ENCODE measurements around the gene KIAA0319L.

The KIAA0319L gene

DNA sequence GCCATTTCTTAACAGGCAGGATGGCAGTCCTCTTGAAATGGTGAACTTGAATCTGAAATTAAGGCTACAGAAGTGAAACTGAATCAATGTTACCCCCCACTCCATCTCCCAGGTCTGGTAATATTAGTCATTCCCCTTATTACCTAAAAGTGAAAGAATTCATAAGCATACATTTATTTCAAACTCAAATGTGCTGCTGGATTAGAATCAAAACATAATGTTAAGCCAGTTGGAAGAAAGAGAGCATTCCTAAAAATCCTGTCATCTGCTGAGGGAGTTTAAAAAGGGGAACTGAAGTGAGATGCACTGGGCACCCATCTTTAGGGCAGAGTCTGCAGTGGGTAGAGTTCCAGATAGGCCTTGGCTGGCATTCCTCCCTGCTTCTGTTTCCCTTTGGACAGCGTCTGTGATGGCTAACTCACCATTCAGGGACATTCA is 17.4 kb downstream of the KIAA0319L start:
- in situ Hi-C loops (cut with HindIII; ENCODE audit: low sequenced_read_pairs), result no loop called here

GRCh38 chr1:35539073-35539823 is 18.0 kb downstream of the KIAA0319L start:
- in situ Hi-C loops (cut with HindIII; ENCODE audit: low sequenced_read_pairs), result no loop called here

DNA sequence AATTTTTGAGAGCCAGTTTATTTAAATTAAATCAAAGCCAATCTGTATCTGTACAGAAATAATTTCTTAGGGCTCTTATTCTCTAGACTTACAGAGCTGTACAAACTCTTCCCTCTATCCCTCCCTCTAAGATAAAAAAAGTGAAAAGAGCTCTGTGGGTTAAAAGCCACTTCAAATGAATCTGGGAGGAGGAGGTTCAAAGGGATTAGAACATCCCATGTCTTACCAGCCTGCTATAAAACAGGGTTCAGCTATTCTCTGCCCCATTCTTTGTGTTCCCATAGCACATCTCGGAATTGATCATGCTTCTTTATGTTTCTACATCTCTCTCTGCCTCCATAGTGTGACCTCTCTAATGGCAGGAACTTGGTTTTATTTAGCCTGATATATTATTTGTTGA is 19.4 kb downstream of the KIAA0319L start:
- in situ Hi-C loops (cut with HindIII; ENCODE audit: low sequenced_read_pairs), result no loop called here

DNA sequence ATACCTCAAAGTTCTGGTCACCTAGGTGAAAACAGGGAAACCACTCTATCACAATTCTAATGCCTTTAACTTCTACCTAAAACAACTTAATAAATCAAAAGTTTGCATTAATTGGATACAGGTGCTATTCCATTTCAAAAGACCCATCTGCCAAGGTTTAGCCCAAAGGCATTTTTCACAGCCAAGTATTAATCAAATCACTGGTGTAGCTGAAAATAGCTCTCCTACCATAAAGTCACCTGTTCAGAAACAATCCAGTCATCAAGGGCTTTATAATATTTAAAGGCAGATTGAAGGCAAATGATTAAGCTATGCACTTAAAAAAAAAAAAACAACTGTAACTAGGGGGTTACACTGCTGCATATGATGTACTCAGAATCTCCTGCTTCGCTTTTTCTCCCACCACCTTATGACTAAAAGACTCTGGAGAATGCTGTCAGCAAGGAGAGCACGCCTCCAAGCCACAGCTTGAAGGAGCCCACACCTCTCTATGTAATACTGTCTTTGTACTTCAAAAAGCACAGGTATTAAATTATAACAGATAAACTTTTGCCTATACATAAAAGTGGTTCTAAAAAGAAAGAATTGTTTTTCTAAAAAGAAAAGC is 20.5 kb downstream of the KIAA0319L start:
- in situ Hi-C loops (cut with HindIII; ENCODE audit: low sequenced_read_pairs), result no loop called here

GRCh38 chr1:35535243-35535642 is 22.0 kb downstream of the KIAA0319L start:
- in situ Hi-C loops (cut with HindIII; ENCODE audit: low sequenced_read_pairs), result no loop called here

- in situ Hi-C loops (cut with HindIII; ENCODE audit: low sequenced_read_pairs), result no loop called here
Observed at GRCh38 chr1:35533586-35533985, 23.6 kb downstream of the KIAA0319L start.

DNA sequence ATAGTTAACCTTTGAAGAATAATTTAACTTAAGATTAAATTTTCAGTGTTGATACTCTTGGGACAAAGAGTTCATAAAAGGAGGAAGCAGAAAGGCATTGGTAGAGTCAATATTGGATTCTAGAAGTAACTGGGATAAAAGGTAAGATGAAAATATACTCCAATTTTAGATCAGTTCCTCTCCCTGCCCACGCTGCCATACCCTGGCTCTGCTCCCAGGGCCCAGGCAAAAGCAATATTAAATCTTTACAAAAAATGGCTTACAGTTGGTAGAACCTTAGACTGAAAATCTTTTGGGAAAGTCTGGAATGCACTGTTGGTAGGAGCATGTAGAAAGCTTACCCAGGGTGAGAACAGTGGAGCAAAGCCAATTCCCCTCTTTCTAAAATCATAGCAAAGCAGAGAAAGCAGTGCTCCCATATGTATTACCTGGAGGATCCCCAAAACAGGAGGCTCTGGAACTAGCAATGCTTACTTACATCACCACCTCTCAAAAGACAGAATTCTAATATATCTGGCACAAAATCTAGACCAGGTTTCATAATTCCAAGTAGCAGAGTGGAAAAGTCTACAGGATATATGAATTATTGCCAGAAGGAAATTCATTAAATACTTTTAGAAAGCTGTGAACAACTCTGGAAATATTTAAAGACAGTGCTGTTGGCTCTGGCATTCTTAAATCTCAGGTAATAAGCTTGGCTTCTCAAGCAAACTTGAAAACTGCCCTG is 24.5 kb downstream of the KIAA0319L start:
- in situ Hi-C loops (cut with HindIII; ENCODE audit: low sequenced_read_pairs), result no loop called here

GRCh38 chr1:35531368-35531767 is 25.8 kb downstream of the KIAA0319L start:
- in situ Hi-C loops (cut with HindIII; ENCODE audit: low sequenced_read_pairs), result no loop called here

- in situ Hi-C loops (cut with HindIII; ENCODE audit: low sequenced_read_pairs), result no loop called here
Observed at GRCh38 chr1:35530946-35531345, 26.3 kb downstream of the KIAA0319L start.

- in situ Hi-C loops (cut with HindIII; ENCODE audit: low sequenced_read_pairs), result no loop called here
Observed at GRCh38 chr1:35530168-35530567, 27.0 kb downstream of the KIAA0319L start.

DNA sequence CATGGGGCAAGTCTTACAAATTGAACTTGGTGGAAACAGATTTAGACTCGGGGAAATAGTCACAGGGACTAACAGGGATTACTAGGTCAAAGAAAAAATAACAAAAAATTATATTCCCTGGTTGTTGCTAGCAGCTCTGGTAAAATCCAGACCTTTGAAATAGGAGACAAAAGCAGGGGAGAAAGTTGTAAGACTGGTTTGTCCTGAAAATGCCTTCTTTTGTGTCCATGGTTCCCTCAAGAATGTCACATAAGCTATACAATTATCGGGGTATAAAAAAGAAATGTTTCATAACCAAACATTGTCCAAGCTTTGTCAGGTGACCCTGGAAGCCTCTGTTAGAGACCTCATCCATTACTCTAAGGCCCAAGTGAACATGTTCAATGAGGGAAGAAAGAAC is 33.1 kb downstream of the KIAA0319L start:
- in situ Hi-C loops (cut with HindIII; ENCODE audit: low sequenced_read_pairs), result no loop called here

DNA sequence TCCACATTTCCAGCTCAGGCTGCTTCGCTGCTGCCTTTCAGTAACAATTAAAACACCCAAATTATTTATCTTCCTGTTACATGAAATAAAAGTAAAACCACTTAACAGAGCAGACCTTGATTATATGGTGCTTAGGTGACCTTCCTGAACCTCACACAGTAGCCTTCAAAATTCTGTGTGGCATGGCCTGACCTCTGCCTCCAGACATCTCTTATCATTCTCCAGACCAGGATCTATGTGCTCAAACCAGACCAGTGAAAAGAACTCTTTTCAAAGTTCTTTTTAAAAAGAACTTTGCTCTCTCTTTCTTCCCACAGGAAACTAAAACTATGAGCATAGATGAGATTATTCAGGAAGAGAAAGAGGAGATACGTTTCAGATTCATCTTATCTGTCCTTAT is 37.8 kb downstream of the KIAA0319L start:
- in situ Hi-C loops (cut with HindIII; ENCODE audit: low sequenced_read_pairs), result no loop called here

DNA sequence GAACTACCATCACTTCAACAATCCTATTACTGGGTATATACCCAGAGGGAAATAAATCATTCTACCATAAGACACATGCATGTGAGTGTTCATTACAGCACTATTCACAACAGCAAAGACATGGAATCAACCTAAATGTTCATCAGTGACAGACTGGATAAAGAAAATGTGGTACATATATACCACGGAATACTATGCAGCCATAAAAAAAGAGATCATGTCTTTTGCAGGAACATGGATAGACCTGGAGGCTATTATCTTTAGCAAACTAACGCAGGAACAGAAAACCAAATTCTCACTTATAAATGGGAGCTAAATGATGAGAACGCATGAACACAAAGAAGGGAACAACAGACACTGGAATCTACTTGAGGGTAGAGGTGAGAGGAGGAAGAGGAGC is 39.0 kb downstream of the KIAA0319L start:
- in situ Hi-C loops (cut with HindIII; ENCODE audit: low sequenced_read_pairs), result no loop called here

DNA sequence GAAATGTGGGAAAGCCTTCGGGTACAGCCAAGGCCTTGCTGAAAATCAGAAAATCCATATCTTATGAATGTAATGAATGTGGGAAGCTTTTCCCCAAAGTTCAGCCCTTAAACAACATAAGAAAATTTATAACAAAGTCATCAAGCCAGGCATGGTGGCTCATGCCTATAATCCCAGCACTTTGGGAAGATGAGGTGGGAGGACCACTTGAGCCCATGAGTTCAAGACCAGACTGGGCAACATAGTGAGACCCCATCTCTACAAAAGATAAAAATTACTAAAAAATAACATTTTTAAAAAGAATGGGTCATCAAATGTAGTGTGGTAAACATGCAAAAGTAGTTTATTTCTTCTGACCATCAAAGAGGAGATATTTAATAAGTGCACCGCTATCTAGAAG is 45.9 kb downstream of the KIAA0319L start:
- in situ Hi-C loops (cut with HindIII; ENCODE audit: low sequenced_read_pairs), result no loop called here

DNA sequence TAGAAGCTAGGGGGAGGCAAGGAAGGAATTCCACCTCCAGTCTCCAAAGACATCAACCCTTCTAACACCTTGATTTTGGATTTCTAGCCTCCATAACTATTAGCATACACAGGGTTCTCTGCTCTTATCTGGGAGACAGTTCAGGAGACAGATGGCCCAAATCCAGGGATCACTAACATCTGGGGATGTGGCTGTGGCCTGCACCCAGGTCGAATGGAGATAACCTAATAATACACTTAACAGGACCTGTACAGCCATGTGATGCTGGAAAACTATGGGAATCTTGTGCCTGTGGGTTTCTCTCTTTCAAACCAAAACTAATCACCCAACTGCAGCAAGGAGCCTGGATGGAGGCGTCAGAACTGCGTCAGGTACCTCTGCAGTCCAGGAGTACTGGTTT is 47.6 kb downstream of the KIAA0319L start:
- in situ Hi-C loops (cut with HindIII; ENCODE audit: low sequenced_read_pairs), result no loop called here

DNA sequence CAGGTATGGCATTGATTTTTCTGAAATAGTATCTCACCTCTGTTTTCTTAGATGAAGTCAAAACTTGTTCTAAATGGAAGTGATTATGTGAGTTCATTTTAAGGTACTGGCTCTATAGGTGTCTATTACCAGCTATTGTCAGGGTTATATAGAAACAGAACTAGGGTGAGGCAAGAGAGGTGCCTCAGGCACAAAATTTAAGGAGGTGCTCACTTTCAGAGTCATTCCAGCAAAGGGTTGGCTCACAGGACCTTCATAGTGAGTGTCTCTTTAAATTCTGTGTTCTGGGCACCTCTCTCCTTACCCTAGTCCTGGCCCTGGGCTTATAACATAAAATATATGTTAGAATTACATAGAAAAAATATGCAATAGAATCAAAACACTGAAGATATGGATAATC is 49.3 kb downstream of the KIAA0319L start:
- in situ Hi-C loops (cut with HindIII; ENCODE audit: low sequenced_read_pairs), result no loop called here

- in situ Hi-C loops (cut with HindIII; ENCODE audit: low sequenced_read_pairs), result no loop called here
Observed at GRCh38 chr1:35506960-35507912, 50.0 kb downstream of the KIAA0319L start.

DNA sequence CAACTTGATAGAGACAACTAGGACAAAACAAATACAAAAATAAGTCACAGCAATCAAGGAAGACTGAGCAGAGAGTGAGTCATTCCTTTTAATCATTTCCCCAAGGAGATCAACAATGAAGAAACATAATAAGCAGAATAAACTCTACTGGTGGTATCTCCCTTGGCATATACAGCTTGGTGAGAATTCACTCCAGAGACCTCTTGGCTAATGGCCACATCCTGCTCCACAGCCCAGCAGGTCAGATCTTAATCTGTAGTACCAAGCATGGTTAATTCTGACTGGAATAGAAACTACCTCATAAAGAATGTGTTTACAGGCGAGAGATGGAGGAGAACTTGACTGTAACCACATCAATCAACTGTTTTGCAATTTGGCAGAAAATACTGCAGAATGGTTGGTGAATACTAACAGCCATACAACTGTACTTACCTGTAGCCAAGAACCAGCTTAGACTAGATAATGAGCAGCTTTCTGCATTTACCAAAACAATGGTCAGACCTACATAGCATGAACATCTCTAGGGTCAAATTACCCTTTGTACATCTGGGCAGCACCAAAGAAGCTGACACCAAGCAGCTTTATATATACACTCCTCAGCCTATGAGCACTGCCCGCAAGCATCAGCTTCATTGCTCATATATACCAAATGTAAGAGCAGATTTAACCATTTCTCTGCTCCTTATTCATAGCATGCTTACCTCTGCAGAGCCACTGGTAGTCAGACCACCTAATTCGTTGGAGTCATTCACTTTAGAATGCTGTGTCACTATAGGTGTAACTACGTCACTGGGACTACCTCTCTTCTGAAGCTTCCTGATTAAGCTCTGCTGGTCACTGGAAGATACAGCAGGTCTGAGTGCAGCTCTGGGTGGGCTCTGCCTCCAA is 51.0 kb downstream of the KIAA0319L start:
- in situ Hi-C loops (cut with HindIII; ENCODE audit: low sequenced_read_pairs), result no loop called here

DNA sequence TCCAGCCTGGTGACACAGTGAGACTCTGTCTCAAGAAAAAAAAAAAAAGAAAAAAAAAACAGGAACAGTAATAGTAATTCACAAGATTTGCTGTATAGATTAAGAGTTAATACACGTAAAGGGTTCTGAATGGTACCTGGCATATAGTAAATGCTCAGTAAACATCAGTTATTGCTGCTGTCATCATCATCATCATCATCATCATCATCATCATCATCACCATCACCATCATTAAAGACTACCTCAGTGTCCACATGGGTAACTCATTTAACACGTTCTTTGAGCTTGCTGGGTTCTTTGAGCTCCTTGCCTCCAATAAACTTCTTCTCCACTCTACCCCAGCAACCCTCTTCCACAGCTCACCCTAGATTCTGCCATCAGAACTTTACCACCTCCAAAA is 55.0 kb downstream of the KIAA0319L start:
- in situ Hi-C loops (cut with HindIII; ENCODE audit: low sequenced_read_pairs), result no loop called here

- in situ Hi-C loops (cut with HindIII; ENCODE audit: low sequenced_read_pairs), result no loop called here
Observed at GRCh38 chr1:35500439-35500838, 56.8 kb downstream of the KIAA0319L start.

Data from DLD1 (cell line).